Astrocyte of the spinal cord (primary cell): ENCODE measurements around the gene ZBTB48.
A peak's percentile ranks its signal among the peaks of the same experiment; 100 is the strongest.

Experiments used
- DNase-seq: peaks from one replicate; pipeline ENCODE4 v3.0.0; 2011; ENCODE audit warnings: low read depth, low spot score
- H3K4me3 ChIP-seq: 2 replicates; pipeline ENCODE4 v1.5.1; 2011; ENCODE audit warnings: low read depth, mild to moderate bottlenecking, low read length, moderate library complexity
- CTCF ChIP-seq: IDR thresholded peaks from 2 replicates; pipeline ENCODE4 v1.5.1; 2012; ENCODE audit warnings: low read depth, mild to moderate bottlenecking, low read length, inconsistent platforms
- in situ Hi-C: cut with HindIII; loops from 2 replicates; pipeline ENCODE4 v1.10.0; 2017; ENCODE audit warnings: low sequenced_read_pairs

The ZBTB48 gene

GRCh38 chr1:6613361-6614018 lies 33.7 kb downstream of the ZBTB48 start, which contains the start of gene PHF13:
Gene PHF13 (plus strand): TSS chr1:6613731. CDS start chr1:6614067, 336 bp downstream.
- in situ Hi-C loops, result no loop called here
- H3K4me3 ChIP-seq, result peak within 1 kb of the TSS; percentile 66
- DNase-seq, result peak; percentile 99
- no peak for TF ChIP-seq CTCF

- DNase-seq, result no peak
- in situ Hi-C loops, result no loop called here
- no peak for TF ChIP-seq CTCF
- H3K4me3 ChIP-seq, result peak overlapping the region; percentile 66
Measured at GRCh38 chr1:6614019-6614928, 34.5 kb downstream of the ZBTB48 start.

GRCh38 chr1:6614929-6615785 lies 35.4 kb downstream of the ZBTB48 start:
- TF ChIP-seq CTCF, result no peak
- no peak for DNase-seq
- in situ Hi-C loops, result no loop called here
- H3K4me3 ChIP-seq, result peak overlapping the region; percentile 66

- no peak overlapping the region for H3K4me3 ChIP-seq
- DNase-seq, result no peak
- TF ChIP-seq CTCF, result no peak
- in situ Hi-C loops, result no loop called here
Measured at GRCh38 chr1:6619045-6619444, 39.3 kb downstream of the ZBTB48 start.

- in situ Hi-C loops, result no loop called here
- no peak for TF ChIP-seq CTCF
- DNase-seq, result no peak
- H3K4me3 ChIP-seq, result no peak overlapping the region
Measured at GRCh38 chr1:6621429-6622391, 41.9 kb downstream of the ZBTB48 start.
